HepG2 (cell line): ENCODE results near the gene ALOX5AP. TPM values are rescaled to one million over a fixed set of nuclear protein-coding genes. Genes with fewer than 3 reads are reported as not detected.

Source experiments
- BRD4 ChIP-seq: sonication (generic); formaldehyde crosslinking; IDR thresholded peaks from 2 replicates; pipeline ENCODE4 v1.4.0; 2020; ENCODE audit warnings: missing genetic modification reagents
- CCDC6 ChIP-seq: sonication (generic); formaldehyde crosslinking; IDR thresholded peaks from 2 replicates; pipeline ENCODE4 v1.8.1; 2022; ENCODE audit warnings: mild to moderate bottlenecking, missing genetic modification reagents, moderate library complexity
- FOXP1 ChIP-seq, 2 experiments: fragments of 450-650 bp in 1 of 2; IDR thresholded peaks; 2 replicates each; pipeline ENCODE4 v1.6.1; 2017 to 2018; ENCODE audit warnings: antibody characterized with exemption in 1 of 2
- HES4 ChIP-seq: sonication (generic); formaldehyde crosslinking; IDR thresholded peaks from 2 replicates; pipeline ENCODE4 v1.9.0; 2021; ENCODE audit warnings: mild to moderate bottlenecking, missing genetic modification reagents, borderline replicate concordance
- HOXA5 ChIP-seq: sonication (generic); formaldehyde crosslinking; IDR thresholded peaks from 2 replicates; pipeline ENCODE4 v1.4.0; 2020; ENCODE audit warnings: missing genetic modification reagents
- MXI1 ChIP-seq: IDR thresholded peaks from 3 replicates; pipeline ENCODE4 v1.6.1; 2012; ENCODE audit warnings: low read depth, low read length, inconsistent platforms, borderline replicate concordance
- POGZ ChIP-seq: sonication (generic); formaldehyde crosslinking; IDR thresholded peaks from 2 replicates; pipeline ENCODE4 v1.4.0; 2020; ENCODE audit warnings: mild to moderate bottlenecking, missing genetic modification reagents
- PPARG ChIP-seq: conservative IDR thresholded peaks from 2 replicates; pipeline ENCODE4 v1.6.1; 2016; ENCODE audit warnings: missing biosample characterization, missing genetic modification reagents
- SIX1 ChIP-seq: sonication (generic); formaldehyde crosslinking; IDR thresholded peaks from 2 replicates; pipeline ENCODE4 v1.4.0; 2020; ENCODE audit warnings: missing genetic modification reagents, borderline replicate concordance
- SNRNP70 ChIP-seq: fragments of 200-400 bp; formaldehyde crosslinking; IDR thresholded peaks from 2 replicates; pipeline ENCODE4 v1.6.1; 2017; ENCODE audit warnings: mild to moderate bottlenecking, low read depth, low read length, moderate library complexity
- ZIK1 ChIP-seq: sonication (generic); formaldehyde crosslinking; IDR thresholded peaks from 2 replicates; pipeline ENCODE4 v1.5.0; 2020; ENCODE audit warnings: mild to moderate bottlenecking, low read depth, missing genetic modification reagents, borderline replicate concordance
- ZNF136 ChIP-seq: sonication (generic); formaldehyde crosslinking; IDR thresholded peaks from 2 replicates; pipeline ENCODE4 v1.8.1; 2022; ENCODE audit warnings: low read depth, mild to moderate bottlenecking, moderate library complexity, missing genetic modification reagents
- ZNF160 ChIP-seq: sonication (generic); formaldehyde crosslinking; IDR thresholded peaks from 2 replicates; pipeline ENCODE4 v1.8.0; 2022; ENCODE audit warnings: mild to moderate bottlenecking, inconsistent platforms, missing genetic modification reagents
- ZNF510 ChIP-seq: sonication (generic); formaldehyde crosslinking; IDR thresholded peaks from 2 replicates; pipeline ENCODE4 v1.4.0; 2020; ENCODE audit warnings: low read depth, mild to moderate bottlenecking, missing genetic modification reagents
- ZNF557 ChIP-seq: sonication (generic); formaldehyde crosslinking; IDR thresholded peaks from 2 replicates; pipeline ENCODE4 v1.4.0; 2020; ENCODE audit warnings: missing genetic modification reagents
- ZNF775 ChIP-seq: sonication (generic); formaldehyde crosslinking; IDR thresholded peaks from 2 replicates; pipeline ENCODE4 v1.4.0; 2020; ENCODE audit warnings: missing genetic modification reagents, mild to moderate bottlenecking, moderate library complexity, borderline replicate concordance
- ZNF83 ChIP-seq: sonication (generic); formaldehyde crosslinking; IDR thresholded peaks from 2 replicates; pipeline ENCODE4 v1.4.0; 2020; ENCODE audit warnings: missing genetic modification reagents, mild to moderate bottlenecking, borderline replicate concordance
- polyA plus RNA-seq, 8 experiments: library from polyadenylated mRNA; depleted of rRNA in 3 of 8; stranded (reverse) in 7 of 8; unstranded in 1 of 8; fragments of >200 nt; fragmentation: Illumina TruSeq in 4 of 8; extraction: Trizol in 4 of 8; gene quantifications; 2 replicates each; pipeline versions ENCODE4 v1.2.1 to v1.2.3, GENCODE V29; 2011 to 2016; ENCODE audit warnings: low read depth in 4 of 8, missing spikeins in 1 of 8, mixed read lengths in 1 of 8; ENCODE audit not compliant: insufficient read depth in 1 of 8
- total RNA-seq, 5 experiments: library from RNA; depleted of rRNA; stranded (reverse); fragments of >200 nt; fragmentation: Illumina TruSeq; extraction: Trizol; gene quantifications; 2 replicates each; pipeline ENCODE4 v1.2.3, GENCODE V29; 2016; ENCODE audit warnings: low read depth in 1 of 5
- TF ChIP-seq, protein P1 (sequence below), 2 experiments: sonication (generic) in 1 of 2; formaldehyde crosslinking in 1 of 2; IDR thresholded peaks; 2 replicates each; pipeline versions ENCODE4 v1.4.0 to v1.6.1; 2016 to 2020; ENCODE audit warnings: borderline replicate concordance in 1 of 2, low read depth in 1 of 2, mild to moderate bottlenecking in 1 of 2, missing genetic modification reagents in 1 of 2
- TF ChIP-seq, protein P2 (sequence below): sonication (generic); formaldehyde crosslinking; IDR thresholded peaks from 2 replicates; pipeline ENCODE4 v1.5.0; 2020; ENCODE audit warnings: mild to moderate bottlenecking, missing genetic modification reagents
- TF ChIP-seq, protein P3 (sequence below): sonication (generic); formaldehyde crosslinking; IDR thresholded peaks from 2 replicates; pipeline ENCODE4 v1.4.0; 2020; ENCODE audit warnings: low read depth, missing genetic modification reagents

ALOX5AP gene
- total and polyA plus RNA-seq, 2 of the 13 experiments (the other 11 are each of a cell fraction or from before 2014, with no cell fraction given): 0.97 to 1.2 TPM

DNA sequence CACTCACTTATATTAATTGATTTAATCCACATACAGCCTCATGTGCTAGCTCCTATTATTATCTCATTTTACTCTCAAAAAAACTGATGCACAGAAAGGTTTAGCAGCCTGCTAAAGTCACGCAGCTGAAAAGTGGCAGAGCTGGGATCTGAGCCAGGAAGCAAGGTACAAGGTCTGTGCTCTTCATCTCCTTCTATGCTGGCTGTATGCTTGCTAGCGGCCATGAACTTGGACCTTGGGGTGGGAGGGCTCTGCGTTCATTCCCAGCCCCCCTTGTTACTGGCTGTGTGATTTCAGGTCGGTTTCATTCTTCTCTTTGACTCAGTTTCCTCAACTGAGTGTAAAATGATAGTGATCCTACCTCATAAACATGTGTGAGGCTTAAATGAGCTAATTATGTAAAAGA lies 69.8 kb downstream of the ALOX5AP start (continued):
- TF ChIP-seq, protein P1, sequence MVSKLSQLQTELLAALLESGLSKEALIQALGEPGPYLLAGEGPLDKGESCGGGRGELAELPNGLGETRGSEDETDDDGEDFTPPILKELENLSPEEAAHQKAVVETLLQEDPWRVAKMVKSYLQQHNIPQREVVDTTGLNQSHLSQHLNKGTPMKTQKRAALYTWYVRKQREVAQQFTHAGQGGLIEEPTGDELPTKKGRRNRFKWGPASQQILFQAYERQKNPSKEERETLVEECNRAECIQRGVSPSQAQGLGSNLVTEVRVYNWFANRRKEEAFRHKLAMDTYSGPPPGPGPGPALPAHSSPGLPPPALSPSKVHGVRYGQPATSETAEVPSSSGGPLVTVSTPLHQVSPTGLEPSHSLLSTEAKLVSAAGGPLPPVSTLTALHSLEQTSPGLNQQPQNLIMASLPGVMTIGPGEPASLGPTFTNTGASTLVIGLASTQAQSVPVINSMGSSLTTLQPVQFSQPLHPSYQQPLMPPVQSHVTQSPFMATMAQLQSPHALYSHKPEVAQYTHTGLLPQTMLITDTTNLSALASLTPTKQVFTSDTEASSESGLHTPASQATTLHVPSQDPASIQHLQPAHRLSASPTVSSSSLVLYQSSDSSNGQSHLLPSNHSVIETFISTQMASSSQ (IDR thresholded peaks at IDR 0.05; ENCODE audit: low read depth): no peak
- TF ChIP-seq, protein P1 (CRISPR knock-in tag; IDR thresholded peaks at IDR 0.05; ENCODE audit: borderline replicate concordance): 0 out of 2 replicates have a peak, but pooled peaks have one; percentile 33
- TF ChIP-seq, protein P2, sequence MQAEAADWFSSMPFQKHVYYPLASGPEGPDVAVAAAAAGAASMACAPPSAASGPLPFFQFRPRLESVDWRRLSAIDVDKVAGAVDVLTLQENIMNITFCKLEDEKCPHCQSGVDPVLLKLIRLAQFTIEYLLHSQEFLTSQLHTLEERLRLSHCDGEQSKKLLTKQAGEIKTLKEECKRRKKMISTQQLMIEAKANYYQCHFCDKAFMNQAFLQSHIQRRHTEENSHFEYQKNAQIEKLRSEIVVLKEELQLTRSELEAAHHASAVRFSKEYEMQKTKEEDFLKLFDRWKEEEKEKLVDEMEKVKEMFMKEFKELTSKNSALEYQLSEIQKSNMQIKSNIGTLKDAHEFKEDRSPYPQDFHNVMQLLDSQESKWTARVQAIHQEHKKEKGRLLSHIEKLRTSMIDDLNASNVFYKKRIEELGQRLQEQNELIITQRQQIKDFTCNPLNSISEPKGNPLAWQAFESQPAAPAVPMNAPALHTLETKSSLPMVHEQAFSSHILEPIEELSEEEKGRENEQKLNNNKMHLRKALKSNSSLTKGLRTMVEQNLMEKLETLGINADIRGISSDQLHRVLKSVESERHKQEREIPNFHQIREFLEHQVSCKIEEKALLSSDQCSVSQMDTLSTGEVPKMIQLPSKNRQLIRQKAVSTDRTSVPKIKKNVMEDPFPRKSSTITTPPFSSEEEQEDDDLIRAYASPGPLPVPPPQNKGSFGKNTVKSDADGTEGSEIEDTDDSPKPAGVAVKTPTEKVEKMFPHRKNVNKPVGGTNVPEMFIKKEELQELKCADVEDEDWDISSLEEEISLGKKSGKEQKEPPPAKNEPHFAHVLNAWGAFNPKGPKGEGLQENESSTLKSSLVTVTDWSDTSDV (CRISPR knock-in tag): no peak
- TF ChIP-seq ZNF160 (CRISPR knock-in tag): no peak
- TF ChIP-seq PPARG (CRISPR knock-in tag): no peak
- TF ChIP-seq HES4 (CRISPR knock-in tag): no peak
- TF ChIP-seq MXI1: no peak
- no peak for TF ChIP-seq CCDC6 (CRISPR knock-in tag)
- TF ChIP-seq ZNF775 (CRISPR knock-in tag): no peak
- TF ChIP-seq ZNF136 (CRISPR knock-in tag): 0 out of 2 replicates have a peak, but pooled peaks have one; percentile 63
- no peak for TF ChIP-seq ZNF510
- TF ChIP-seq ZIK1 (CRISPR knock-in tag): no peak
- TF ChIP-seq ZNF83 (CRISPR knock-in tag): no peak
- TF ChIP-seq, protein P3, sequence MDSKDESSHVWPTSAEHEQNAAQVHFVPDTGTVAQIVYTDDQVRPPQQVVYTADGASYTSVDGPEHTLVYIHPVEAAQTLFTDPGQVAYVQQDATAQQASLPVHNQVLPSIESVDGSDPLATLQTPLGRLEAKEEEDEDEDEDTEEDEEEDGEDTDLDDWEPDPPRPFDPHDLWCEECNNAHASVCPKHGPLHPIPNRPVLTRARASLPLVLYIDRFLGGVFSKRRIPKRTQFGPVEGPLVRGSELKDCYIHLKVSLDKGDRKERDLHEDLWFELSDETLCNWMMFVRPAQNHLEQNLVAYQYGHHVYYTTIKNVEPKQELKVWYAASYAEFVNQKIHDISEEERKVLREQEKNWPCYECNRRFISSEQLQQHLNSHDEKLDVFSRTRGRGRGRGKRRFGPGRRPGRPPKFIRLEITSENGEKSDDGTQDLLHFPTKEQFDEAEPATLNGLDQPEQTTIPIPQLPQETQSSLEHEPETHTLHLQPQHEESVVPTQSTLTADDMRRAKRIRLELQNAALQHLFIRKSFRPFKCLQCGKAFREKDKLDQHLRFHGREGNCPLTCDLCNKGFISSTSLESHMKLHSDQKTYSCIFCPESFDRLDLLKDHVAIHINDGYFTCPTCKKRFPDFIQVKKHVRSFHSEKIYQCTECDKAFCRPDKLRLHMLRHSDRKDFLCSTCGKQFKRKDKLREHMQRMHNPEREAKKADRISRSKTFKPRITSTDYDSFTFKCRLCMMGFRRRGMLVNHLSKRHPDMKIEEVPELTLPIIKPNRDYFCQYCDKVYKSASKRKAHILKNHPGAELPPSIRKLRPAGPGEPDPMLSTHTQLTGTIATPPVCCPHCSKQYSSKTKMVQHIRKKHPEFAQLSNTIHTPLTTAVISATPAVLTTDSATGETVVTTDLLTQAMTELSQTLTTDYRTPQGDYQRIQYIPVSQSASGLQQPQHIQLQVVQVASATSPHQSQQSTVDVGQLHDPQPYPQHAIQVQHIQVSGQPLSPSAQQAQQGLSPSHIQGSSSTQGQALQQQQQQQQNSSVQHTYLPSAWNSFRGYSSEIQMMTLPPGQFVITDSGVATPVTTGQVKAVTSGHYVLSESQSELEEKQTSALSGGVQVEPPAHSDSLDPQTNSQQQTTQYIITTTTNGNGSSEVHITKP (CRISPR knock-in tag): no peak
- no peak for TF ChIP-seq SNRNP70
- TF ChIP-seq SIX1 (CRISPR knock-in tag): no peak
- 0 out of 2 replicates have a peak, but pooled peaks have one; percentile 47 for TF ChIP-seq POGZ (CRISPR knock-in tag)
- TF ChIP-seq ZNF557: no peak
- TF ChIP-seq FOXP1 (IDR thresholded peaks at IDR 0.05): no peak
- TF ChIP-seq FOXP1 (CRISPR knock-in tag; IDR thresholded peaks at IDR 0.05): no peak
- no peak for TF ChIP-seq BRD4 (CRISPR knock-in tag)
- no peak for TF ChIP-seq HOXA5 (CRISPR knock-in tag)
